Right cardiac atrium (tissue), 5 donors: Measurements from ENCODE around the gene GABBR2. TPM values are rescaled to one million over a fixed set of nuclear protein-coding genes. Genes with fewer than 3 reads are reported as not detected.
"Not testable (repeated sequence)": the region's sequence is repeated elsewhere in the genome, so short reads cannot be mapped to it uniquely, and the experiment has no call there.

ENCODE experiments used
- ATAC-seq, 2 donors: fragments of 200-7000 bp; cut with Tn5 transposase; one replicate each; pipeline versions ENCODE4 v1.8.0 to v1.9.1; 2020; ENCODE audit warnings: moderate library complexity in 2 of 2, mild to moderate bottlenecking in 1 of 2
- DNase-seq, 3 donors: peaks; one replicate each; pipeline ENCODE4 v3.0.0-alpha.2; 2020
- H3K27ac ChIP-seq: one replicate; pipeline ENCODE4 v1.5.1; 2013; ENCODE audit warnings: mild to moderate bottlenecking, low read length, control low read depth, moderate library complexity
- H3K27me3 ChIP-seq: one replicate; pipeline ENCODE4 v1.6.1; 2013; ENCODE audit not compliant: control insufficient read depth, insufficient read depth
- H3K4me1 ChIP-seq: one replicate; pipeline ENCODE4 v1.6.1; 2013; ENCODE audit warnings: low read length; ENCODE audit not compliant: control insufficient read depth, insufficient read depth
- H3K4me3 ChIP-seq: one replicate; pipeline ENCODE4 v1.5.1; 2013; ENCODE audit warnings: low read length, control low read depth
- H3K9me3 ChIP-seq: one replicate; pipeline ENCODE4 v1.6.1; 2013; ENCODE audit warnings: low read length; ENCODE audit not compliant: control insufficient read depth
- WGBS: extraction: QIAGEN DNeasy Blood & Tissue Kit; methylation state at CpG from one replicate; pipeline ENCODE4 v1.1.7; 2013; 5-methylcytosine and 5-hydroxymethylcytosine counted together
- intact Hi-C, 4 donors: fragments of 100-400 bp; cut with DNase I; formaldehyde crosslinking; loops; one replicate each; pipeline versions ENCODE4 v1.11.0 to v1.14.0; 2022 to 2023
- polyA plus RNA-seq: library from polyadenylated mRNA; stranded (reverse); fragments of 200-250 nt; gene quantifications from one replicate; pipeline ENCODE4 v1.2.3, GENCODE V29; 2013
- total RNA-seq, 4 donors: library from RNA; stranded (reverse); fragmentation: NEBNext Ultra II Directional; extraction: Animal tissue kit (Norgen Biotek cat#: 25700); gene quantifications; one replicate each; pipeline ENCODE4 v1.2.1, GENCODE V29; 2021
- donor health status: healthy with polysubstance abuse.
- donor health status: DM: no; HTN: yes; CAD: no.
- donor health status: DM: no; HTN: no; CAD: no.
- donor health status: DM: no; HTN: yes; CAD: no; lungs with severe emphysema.
- donor health status: DM: yes; HTN: yes; CAD: no.

GABBR2 gene
- total and polyA plus RNA-seq, 5 donors, result not detected

GRCh38 chr9:98270284-98270683 lies 438.5 kb downstream of the GABBR2 start:
- H3K27ac ChIP-seq, H3K9me3 ChIP-seq, H3K4me3 ChIP-seq, H3K27me3 ChIP-seq, DNase-seq, intact Hi-C loops, H3K4me1 ChIP-seq, ATAC-seq: not testable (repeated sequence)
- 71% methylated on average over 11 of the region's 11 CpGs for WGBS

- 42% methylated on average over 10 of the region's 10 CpGs for WGBS
- H3K9me3 ChIP-seq, result not testable (repeated sequence)
Measured at GRCh38 chr9:98269652-98270051, 439.1 kb downstream of the GABBR2 start.

GRCh38 chr9:98267556-98267955 lies 441.2 kb downstream of the GABBR2 start:
- not testable (repeated sequence) for H3K27me3 ChIP-seq, DNase-seq, H3K9me3 ChIP-seq, H3K4me1 ChIP-seq, H3K27ac ChIP-seq, ATAC-seq, H3K4me3 ChIP-seq
- 94% methylated on average over 8 of the region's 8 CpGs for WGBS
- intact Hi-C loops, result loop anchor here in 2 of 4 donors (5.0 to 10.0 kb wide), 2 partner anchors 60 to 193 kb away; no protein-coding TSS in a partner anchor

More at GRCh38 chr9:98269652-98270051, 439.1 kb downstream of the GABBR2 start:
- H3K27ac ChIP-seq, DNase-seq, H3K4me1 ChIP-seq, H3K27me3 ChIP-seq, H3K4me3 ChIP-seq, ATAC-seq: not testable (repeated sequence)
- intact Hi-C loops, result loop anchor here in 2 of 4 donors (5.0 to 10.0 kb wide), 2 partner anchors 62 to 195 kb away; no protein-coding TSS in a partner anchor

- Histone ChIP-seq H3K9me3 (no peaks in the 10 kb centered on the region), H3K27me3 (no peaks in the 10 kb centered on the region), H3K27ac (no peak overlapping the region), H3K4me3 (no peak overlapping the region), H3K4me1 (no peaks in the 10 kb centered on the region)
- intact Hi-C loops, result loop anchor here in 2 of 4 donors (5.0 to 10.0 kb wide), 5 partner anchors 57 to 342 kb away; partner anchors contain the start of gene TRMO (in 1 of the 2)
- 76% methylated on average over 2 of the region's 2 CpGs for WGBS
- ATAC-seq (no peak), DNase-seq (no peak)
Measured at GRCh38 chr9:98264516-98264915, 444.2 kb downstream of the GABBR2 start.

GRCh38 chr9:98263482-98264357 lies 445.0 kb downstream of the GABBR2 start:
- ATAC-seq (peak; percentile 93 to 94), DNase-seq (peak; percentile 78 to 90 (median 88))
- intact Hi-C loops, result loop anchor here in 2 of 4 donors (5.0 to 10.0 kb wide), 5 partner anchors 56 to 341 kb away; partner anchors contain the start of gene TRMO (in 1 of the 2)
- no peaks in the 10 kb centered on the region for H3K4me1 ChIP-seq
- H3K4me3 ChIP-seq, result no peak overlapping the region
- H3K9me3 ChIP-seq, result no peaks in the 10 kb centered on the region
- no peaks in the 10 kb centered on the region for H3K27me3 ChIP-seq
- H3K27ac ChIP-seq, result no peak overlapping the region
- WGBS, result 27% methylated on average over 8 of the region's 8 CpGs

GRCh38 chr9:98263080-98263479 lies 445.7 kb downstream of the GABBR2 start:
- no peak overlapping the region for H3K27ac ChIP-seq
- DNase-seq (no peak), ATAC-seq (no peak)
- H3K4me1 ChIP-seq, result no peaks in the 10 kb centered on the region
- no peaks in the 10 kb centered on the region for H3K9me3 ChIP-seq
- H3K4me3 ChIP-seq, result no peak overlapping the region
- intact Hi-C loops, result loop anchor here in 2 of 4 donors (5.0 to 10.0 kb wide), 5 partner anchors 56 to 341 kb away; partner anchors contain the start of gene TRMO (in 1 of the 2)
- H3K27me3 ChIP-seq, result no peaks in the 10 kb centered on the region
- WGBS, result 65% methylated on average over 1 of the region's 1 CpG

GRCh38 chr9:98262056-98262455 lies 446.7 kb downstream of the GABBR2 start:
- intact Hi-C loops, result loop anchor here in 2 of 4 donors (5.0 to 10.0 kb wide), 5 partner anchors 55 to 340 kb away; partner anchors contain the start of gene TRMO (in 1 of the 2)
- ATAC-seq (no peak), DNase-seq (no peak)
- WGBS, result 83% methylated on average over 3 of the region's 3 CpGs
- Histone ChIP-seq H3K27ac (no peak overlapping the region), H3K4me1 (no peaks in the 10 kb centered on the region), H3K9me3 (no peaks in the 10 kb centered on the region), H3K27me3 (no peaks in the 10 kb centered on the region), H3K4me3 (no peak overlapping the region)

- 73% methylated on average over 5 of the region's 5 CpGs for WGBS
- H3K4me1 ChIP-seq, result no peaks in the 10 kb centered on the region
- no peak overlapping the region for H3K27ac ChIP-seq
- H3K27me3 ChIP-seq, result no peaks in the 10 kb centered on the region
- H3K9me3 ChIP-seq, result no peaks in the 10 kb centered on the region
- intact Hi-C loops, result loop anchor here in 2 of 4 donors (5.0 to 10.0 kb wide), 5 partner anchors 53 to 338 kb away; partner anchors contain the start of gene TRMO (in 1 of the 2)
- ATAC-seq, result no peak
- no peak for DNase-seq
- H3K4me3 ChIP-seq, result no peak overlapping the region
Measured at GRCh38 chr9:98260635-98261034, 448.1 kb downstream of the GABBR2 start.

- no peak overlapping the region for H3K4me3 ChIP-seq
- DNase-seq (no peak), ATAC-seq (no peak)
- H3K4me1 ChIP-seq, result no peaks in the 10 kb centered on the region
- intact Hi-C loops, result loop anchor here (5.0 to 10.0 kb wide), 6 partner anchors 52 to 337 kb away; partner anchors contain the start of gene TRMO (in 3 of the 4)
- no peaks in the 10 kb centered on the region for H3K9me3 ChIP-seq
- WGBS, result 85% methylated on average over 3 of the region's 3 CpGs
- no peaks in the 10 kb centered on the region for H3K27me3 ChIP-seq
- no peak overlapping the region for H3K27ac ChIP-seq
Measured at GRCh38 chr9:98259791-98260190, 448.9 kb downstream of the GABBR2 start.

GRCh38 chr9:98256756-98257155 lies 452.0 kb downstream of the GABBR2 start:
- ATAC-seq (no peak), DNase-seq (no peak)
- Histone ChIP-seq H3K4me3 (peak overlapping the region; percentile 77), H3K27me3 (no peaks in the 10 kb centered on the region), H3K27ac (peak overlapping the region; percentile 95), H3K4me1 (no peaks in the 10 kb centered on the region), H3K9me3 (no peaks in the 10 kb centered on the region)
- intact Hi-C loops, result loop anchor here in 3 of 4 donors (5.0 to 10.0 kb wide), 3 partner anchors 182 to 334 kb away; partner anchors contain the start of gene TRMO (in 2 of the 3)
- WGBS, result 13% methylated on average over 12 of the region's 12 CpGs
